Naive B cell (primary cell): ENCODE data around the gene SPTBN1. TPM values are rescaled to one million over a fixed set of nuclear protein-coding genes. Genes with fewer than 3 reads are reported as not detected.

Experiments used
- ATAC-seq, 2 donors: fragments of 150-1000 bp; cut with Tn5 transposase; 2 replicates each; pipeline ENCODE4 v1.10.0; 2021; ENCODE audit warnings: low read depth in 2 of 2, mild to moderate bottlenecking in 2 of 2, moderate library complexity in 2 of 2
- DNase-seq: peaks from one replicate; pipeline ENCODE4 v3.0.0; 2022
- H3K27ac Mint-ChIP-seq, 6 donors: one replicate each; pipeline ENCODE4 v1.8.0; 2020 to 2022; ENCODE audit warnings: mild to moderate bottlenecking in 6 of 6, mixed read lengths in 6 of 6, moderate library complexity in 5 of 6, inconsistent platforms in 2 of 6
- H3K27me3 Mint-ChIP-seq, 3 donors: one replicate each; pipeline ENCODE4 v1.8.0; 2021 to 2022; ENCODE audit warnings: mixed read lengths in 3 of 3, mild to moderate bottlenecking in 1 of 3
- H3K36me3 Mint-ChIP-seq, 2 donors: one replicate each; pipeline ENCODE4 v1.8.0; 2020 to 2022; ENCODE audit warnings: mixed read lengths in 2 of 2, inconsistent platforms in 1 of 2, mild to moderate bottlenecking in 1 of 2
- H3K4me1 Mint-ChIP-seq, 3 donors: one replicate each; pipeline ENCODE4 v1.8.0; 2020 to 2022; ENCODE audit warnings: mixed read lengths in 3 of 3, inconsistent platforms in 1 of 3, mild to moderate bottlenecking in 1 of 3, moderate library complexity in 1 of 3
- H3K4me3 Mint-ChIP-seq, 8 donors: one replicate each; pipeline ENCODE4 v1.8.0; 2020 to 2022; ENCODE audit warnings: mild to moderate bottlenecking in 8 of 8, mixed read lengths in 8 of 8, moderate library complexity in 8 of 8, inconsistent platforms in 2 of 8
- H3K9me3 Mint-ChIP-seq, 7 donors: one replicate each; pipeline ENCODE4 v1.8.0; 2020 to 2022; ENCODE audit warnings: mixed read lengths in 7 of 7, mild to moderate bottlenecking in 5 of 7, inconsistent platforms in 2 of 7, moderate library complexity in 1 of 7
- polyA plus RNA-seq, 6 donors: library from polyadenylated mRNA; unstranded; fragments of 300-500 nt; fragmentation: Illumina TruSeq; gene quantifications; one replicate each; pipeline ENCODE4 v1.2.3, GENCODE V29; 2021; ENCODE audit warnings: low read depth in 6 of 6

Gene SPTBN1
- polyA plus RNA-seq, 6 donors from 2014 or later, result 4.1 to 72.6 (median 24.2) TPM

DNA sequence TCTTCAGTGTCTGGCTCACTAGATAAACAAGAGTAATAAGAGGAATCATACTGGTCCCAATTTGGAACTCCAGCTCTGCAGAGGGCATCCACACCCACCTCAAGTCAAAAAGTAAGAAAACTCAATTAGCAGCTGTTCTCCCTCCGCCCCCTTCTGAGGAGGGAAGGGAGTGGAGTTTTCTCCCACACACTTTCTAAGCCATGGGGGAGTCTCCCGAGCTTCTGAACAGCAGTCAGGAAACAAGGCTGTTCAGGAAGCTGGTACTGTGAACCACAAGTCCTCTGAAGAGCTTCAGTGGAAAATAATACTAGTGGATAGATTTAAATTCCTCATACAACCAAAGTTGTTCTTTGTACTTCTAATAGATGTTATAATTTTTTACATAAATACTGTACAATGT, 32.9 kb upstream of the SPTBN1 start:
- peaks cover 0 to 20% (median 14%) of the 10 kb centered on the region in 7 donors for H3K9me3 Mint-ChIP-seq
- H3K27ac Mint-ChIP-seq, result no peak overlapping the region
- ATAC-seq (no peak), DNase-seq (no peak)
- peaks cover 0 to 7% of the 10 kb centered on the region in 2 donors for H3K36me3 Mint-ChIP-seq
- peaks cover 4 to 11% (median 9%) of the 10 kb centered on the region in 3 donors for H3K4me1 Mint-ChIP-seq
- H3K4me3 Mint-ChIP-seq, result peak overlapping the region in 1 of 8 donors; percentile 42
- peaks cover 24 to 33% (median 26%) of the 10 kb centered on the region in 3 donors for H3K27me3 Mint-ChIP-seq

DNA sequence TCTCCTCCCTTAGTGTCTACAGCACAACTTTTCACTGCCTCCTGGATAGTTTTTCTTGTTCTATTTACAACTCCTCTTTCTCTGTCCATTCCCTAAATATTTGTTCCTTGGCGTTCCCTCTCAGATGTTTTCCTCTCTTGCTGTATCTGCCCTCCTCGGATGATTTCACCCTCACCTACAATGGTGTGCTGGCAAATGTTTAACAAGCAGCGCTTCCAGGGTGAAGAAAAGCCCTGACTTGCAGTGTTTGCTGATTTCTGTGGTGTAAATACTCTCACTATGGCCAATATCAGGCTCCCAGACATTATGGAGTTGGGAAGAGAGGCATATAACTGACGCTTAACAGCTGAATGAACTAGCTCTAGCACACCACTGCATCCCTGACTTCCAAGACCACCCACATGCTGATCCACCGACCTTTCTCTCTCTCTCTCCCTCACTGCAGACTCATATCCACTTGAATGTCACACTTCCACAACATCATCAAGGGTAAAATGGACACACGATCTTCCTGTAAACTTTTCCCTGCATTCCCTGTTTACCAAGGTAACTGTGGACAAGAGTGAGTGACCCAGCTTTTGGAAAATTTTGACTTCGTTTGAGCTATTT, 31.5 kb upstream of the SPTBN1 start:
- Mint-ChIP-seq H3K4me1 (peaks cover 4 to 11% (median 10%) of the 10 kb centered on the region in 3 donors), H3K27ac (no peak overlapping the region), H3K9me3 (peaks cover 0 to 20% (median 14%) of the 10 kb centered on the region in 7 donors), H3K4me3 (no peak overlapping the region), H3K36me3 (peaks cover 0 to 7% of the 10 kb centered on the region in 2 donors), H3K27me3 (peaks cover 24 to 34% (median 31%) of the 10 kb centered on the region in 3 donors)
- ATAC-seq (no peak), DNase-seq (no peak)

DNA sequence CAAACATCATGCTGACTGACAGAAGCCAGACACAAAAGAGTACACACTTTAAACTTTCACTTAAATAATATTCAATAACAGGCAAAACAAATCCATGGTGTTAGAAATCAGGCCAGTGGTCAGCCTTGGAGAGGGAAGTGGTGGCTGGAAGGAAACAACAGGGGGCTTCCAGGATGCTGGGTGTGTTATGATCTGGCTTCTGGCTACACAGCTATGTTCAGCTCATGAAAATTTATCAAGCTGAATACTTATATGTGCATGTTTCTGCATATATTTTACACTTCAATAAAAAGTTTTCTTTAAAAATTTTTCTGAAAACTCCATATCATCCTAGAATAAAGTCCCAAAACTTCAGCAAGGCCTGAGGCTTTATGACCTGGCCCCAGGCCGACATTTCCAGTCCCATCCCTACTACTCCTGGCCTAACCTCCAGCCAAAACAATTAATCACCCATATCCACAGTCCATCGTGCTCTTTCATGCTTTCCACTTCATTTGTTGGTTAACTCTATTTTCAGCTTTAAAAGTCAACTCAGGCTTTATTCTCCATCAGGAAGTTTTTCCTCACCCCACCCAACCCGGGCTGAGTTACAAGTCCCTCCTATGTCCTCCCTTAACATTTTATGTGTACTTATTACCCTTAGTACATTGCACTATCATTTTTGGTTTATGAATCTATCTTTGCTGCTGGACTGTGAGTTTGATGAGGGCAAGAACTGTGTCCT, 27.9 kb upstream of the SPTBN1 start:
- Mint-ChIP-seq H3K27ac (no peak overlapping the region), H3K4me3 (no peak overlapping the region), H3K4me1 (peaks cover 4 to 9% (median 7%) of the 10 kb centered on the region in 3 donors), H3K9me3 (peaks cover 0 to 3% (median 0%) of the 10 kb centered on the region in 7 donors), H3K36me3 (no peaks in the 10 kb centered on the region), H3K27me3 (peaks cover 17 to 32% (median 21%) of the 10 kb centered on the region in 3 donors)
- ATAC-seq (no peak), DNase-seq (no peak)

DNA sequence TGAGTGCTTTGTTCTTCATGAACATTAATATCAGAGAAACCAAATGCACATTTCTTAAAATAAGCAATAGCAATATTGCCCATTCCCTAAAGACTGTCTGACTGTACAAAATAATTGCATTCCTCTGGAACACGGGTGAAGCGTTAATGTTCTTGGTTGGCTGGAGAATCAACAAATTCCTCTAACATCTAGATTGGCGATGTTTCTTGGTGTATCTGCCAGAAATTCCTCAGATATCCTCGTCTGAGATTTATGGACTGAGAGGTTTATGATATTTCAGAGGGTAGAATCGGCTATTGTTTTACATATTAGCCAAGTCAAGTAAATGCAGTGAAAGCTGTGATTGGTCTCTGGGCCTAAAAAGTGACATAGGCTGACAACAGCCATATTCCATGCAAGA, 27.1 kb upstream of the SPTBN1 start:
- no peaks in the 10 kb centered on the region for H3K36me3 Mint-ChIP-seq
- DNase-seq (no peak), ATAC-seq (no peak)
- peaks cover 0 to 3% (median 0%) of the 10 kb centered on the region in 7 donors for H3K9me3 Mint-ChIP-seq
- peaks cover 17 to 32% (median 21%) of the 10 kb centered on the region in 3 donors for H3K27me3 Mint-ChIP-seq
- peaks cover 4 to 9% (median 7%) of the 10 kb centered on the region in 3 donors for H3K4me1 Mint-ChIP-seq
- no peak overlapping the region for H3K4me3 Mint-ChIP-seq
- no peak overlapping the region for H3K27ac Mint-ChIP-seq

DNA sequence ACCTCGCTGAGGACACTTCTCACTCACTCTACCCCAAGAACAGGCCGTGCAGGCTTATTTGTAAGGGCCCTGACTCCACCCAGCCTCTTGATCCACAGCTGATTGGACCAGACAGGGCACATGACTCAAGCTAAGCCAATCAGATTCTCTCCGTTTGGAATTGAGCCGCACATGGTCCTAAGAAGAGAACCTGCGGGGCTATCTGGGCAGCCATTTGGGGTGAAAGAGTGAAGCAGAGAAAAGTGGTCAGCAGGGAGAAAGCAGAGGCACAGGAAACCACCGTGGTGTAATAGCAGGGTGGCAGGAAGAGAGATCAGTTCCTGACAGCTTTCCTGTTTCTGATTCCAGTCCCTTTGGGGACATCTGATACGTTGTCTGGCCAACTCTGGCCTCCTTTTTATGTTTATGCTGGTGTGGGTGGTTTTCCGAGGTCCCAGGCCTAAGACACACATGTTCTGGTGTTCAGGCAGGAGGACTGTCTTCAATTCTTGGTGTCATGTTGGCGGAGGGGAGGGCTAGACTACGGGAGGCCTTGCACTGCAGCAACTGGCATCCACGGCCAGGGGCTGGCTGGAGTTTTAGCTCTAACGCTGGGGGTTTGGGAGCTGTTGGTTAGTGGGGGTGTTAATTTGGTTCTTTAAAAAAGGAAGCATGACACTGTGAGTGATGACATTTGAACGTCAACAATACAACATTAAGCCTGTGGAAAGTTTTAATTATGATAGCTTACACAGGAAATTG, 26.1 kb upstream of the SPTBN1 start:
- peaks cover 0 to 3% (median 0%) of the 10 kb centered on the region in 7 donors for H3K9me3 Mint-ChIP-seq
- peak overlapping the region in 3 of 6 donors; percentile 9 to 74 (median 18) for H3K27ac Mint-ChIP-seq
- no peaks in the 10 kb centered on the region for H3K36me3 Mint-ChIP-seq
- DNase-seq (no peak), ATAC-seq (peak in 1 of 2 donors; percentile 79)
- H3K4me3 Mint-ChIP-seq, result peak overlapping the region in 2 of 8 donors; percentile 24 to 31
- peaks cover 4 to 9% (median 7%) of the 10 kb centered on the region in 3 donors for H3K4me1 Mint-ChIP-seq
- peaks cover 17 to 32% (median 21%) of the 10 kb centered on the region in 3 donors for H3K27me3 Mint-ChIP-seq

DNA sequence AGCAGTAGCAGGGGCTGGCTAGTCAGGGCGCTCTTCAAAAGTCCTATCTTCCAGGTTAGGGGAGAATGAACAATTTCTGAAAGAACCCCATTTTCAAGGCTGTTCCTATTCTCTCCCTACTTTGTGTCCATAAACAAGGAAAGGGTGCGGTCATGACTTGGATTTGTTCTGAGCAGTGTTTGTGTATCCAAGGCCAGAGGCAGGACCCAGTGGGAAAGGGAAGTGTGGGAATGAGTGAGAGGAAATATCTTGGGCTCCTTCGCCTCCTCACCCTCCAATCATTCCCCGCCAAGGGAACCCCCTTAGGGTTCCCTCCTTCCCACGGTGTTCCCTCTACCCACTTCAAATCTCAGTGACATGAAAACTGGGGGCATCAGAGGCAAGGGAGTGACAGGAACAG, 25.5 kb upstream of the SPTBN1 start:
- Mint-ChIP-seq H3K4me3 (no peak overlapping the region), H3K27ac (peak overlapping the region in 1 of 6 donors; percentile 63), H3K4me1 (peaks cover 4 to 9% (median 7%) of the 10 kb centered on the region in 3 donors), H3K36me3 (no peaks in the 10 kb centered on the region), H3K9me3 (peaks cover 0 to 3% (median 0%) of the 10 kb centered on the region in 7 donors), H3K27me3 (peaks cover 17 to 32% (median 21%) of the 10 kb centered on the region in 3 donors)
- no peak for ATAC-seq
- DNase-seq, result no peak

DNA sequence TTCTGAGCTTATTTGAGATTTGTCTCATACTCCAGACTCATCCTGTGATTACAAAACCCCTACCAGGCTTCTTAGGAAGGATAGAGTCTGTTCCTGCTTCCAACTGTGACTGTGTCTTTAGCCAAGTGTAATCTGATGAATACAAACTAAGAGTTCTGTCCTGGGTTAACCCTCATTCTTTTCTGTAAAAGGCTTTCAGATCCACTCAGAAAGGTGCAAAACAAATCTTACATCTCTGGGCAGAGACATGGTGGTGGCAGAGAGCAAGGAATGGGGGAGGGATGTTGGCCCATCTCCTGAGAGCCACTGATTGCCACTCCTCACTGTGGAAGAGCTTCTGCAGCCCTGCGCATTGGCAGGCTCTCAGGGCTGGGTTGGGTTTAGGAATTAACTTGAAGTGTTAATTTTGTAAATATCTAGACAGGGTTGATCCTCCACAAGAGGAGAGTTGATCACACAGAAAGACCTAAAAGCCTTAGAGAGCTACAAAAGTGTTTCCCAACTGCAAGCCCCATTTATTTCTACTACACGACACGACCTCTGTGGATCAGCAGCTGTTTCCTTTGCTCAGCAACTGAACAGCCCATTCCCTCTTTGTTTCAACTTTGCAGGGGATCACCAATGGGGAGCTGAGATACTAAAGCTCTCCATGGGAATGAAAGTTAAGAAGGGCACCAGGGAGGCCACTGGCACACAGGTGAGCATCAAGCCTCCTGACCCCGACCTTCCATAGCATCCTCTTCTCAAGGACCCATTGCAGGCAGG, 23.7 kb upstream of the SPTBN1 start:
- peaks cover 0 to 3% (median 0%) of the 10 kb centered on the region in 7 donors for H3K9me3 Mint-ChIP-seq
- DNase-seq (no peak), ATAC-seq (no peak)
- H3K27ac Mint-ChIP-seq, result no peak overlapping the region
- no peak overlapping the region for H3K4me3 Mint-ChIP-seq
- peaks cover 17 to 30% (median 21%) of the 10 kb centered on the region in 3 donors for H3K27me3 Mint-ChIP-seq
- H3K36me3 Mint-ChIP-seq, result no peaks in the 10 kb centered on the region
- H3K4me1 Mint-ChIP-seq, result peaks cover 4 to 9% (median 7%) of the 10 kb centered on the region in 3 donors

DNA sequence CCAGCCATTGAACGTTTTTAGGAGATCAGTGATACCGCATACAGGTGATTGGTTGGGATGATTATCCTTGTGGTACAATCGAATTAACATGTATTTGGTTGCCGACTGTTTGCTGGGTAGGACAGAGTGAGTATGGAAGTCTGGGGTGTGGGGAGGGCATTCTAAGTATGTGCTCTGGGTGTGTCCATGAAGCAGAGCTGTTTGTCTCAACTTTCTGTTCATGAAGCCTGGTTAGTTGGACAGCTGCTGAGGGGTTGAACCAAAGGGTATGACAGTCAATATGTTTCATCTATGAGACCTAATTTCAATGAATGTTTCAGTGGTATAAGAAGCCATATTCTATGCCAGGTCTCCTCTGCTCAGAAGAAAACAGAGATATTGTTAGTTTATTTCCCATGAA, 21.9 kb upstream of the SPTBN1 start:
- Mint-ChIP-seq H3K4me3 (no peak overlapping the region), H3K27ac (no peak overlapping the region), H3K4me1 (peaks cover 6 to 9% (median 7%) of the 10 kb centered on the region in 3 donors), H3K27me3 (peaks cover 16 to 23% (median 22%) of the 10 kb centered on the region in 3 donors), H3K36me3 (no peaks in the 10 kb centered on the region), H3K9me3 (peaks cover 0 to 3% (median 0%) of the 10 kb centered on the region in 7 donors)
- DNase-seq (no peak), ATAC-seq (no peak)

DNA sequence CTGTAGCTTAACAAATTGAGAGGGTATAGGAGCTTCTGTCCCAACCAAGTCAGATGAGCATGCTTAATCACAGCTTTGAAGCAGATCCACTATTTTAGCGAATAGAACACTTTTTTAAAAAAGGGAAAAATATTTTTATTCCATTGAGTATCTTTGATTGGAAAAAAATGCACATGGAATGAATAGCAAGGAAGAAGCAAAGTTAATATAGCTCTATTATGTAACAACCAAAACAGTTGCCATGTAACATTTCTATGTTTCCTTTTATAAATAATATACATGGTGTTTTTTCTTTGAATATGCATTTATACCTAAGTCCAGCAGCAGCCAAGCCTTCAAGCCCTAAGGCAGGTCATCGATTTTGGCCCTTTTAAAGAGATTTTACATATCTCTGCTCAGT, 21.4 kb upstream of the SPTBN1 start:
- Mint-ChIP-seq H3K9me3 (peaks cover 0 to 1% (median 0%) of the 10 kb centered on the region in 7 donors), H3K4me1 (peaks cover 6 to 7% (median 6%) of the 10 kb centered on the region in 3 donors), H3K4me3 (no peak overlapping the region), H3K27me3 (peaks cover 15 to 22% (median 20%) of the 10 kb centered on the region in 3 donors), H3K36me3 (no peaks in the 10 kb centered on the region), H3K27ac (no peak overlapping the region)
- ATAC-seq, result no peak
- DNase-seq, result no peak

DNA sequence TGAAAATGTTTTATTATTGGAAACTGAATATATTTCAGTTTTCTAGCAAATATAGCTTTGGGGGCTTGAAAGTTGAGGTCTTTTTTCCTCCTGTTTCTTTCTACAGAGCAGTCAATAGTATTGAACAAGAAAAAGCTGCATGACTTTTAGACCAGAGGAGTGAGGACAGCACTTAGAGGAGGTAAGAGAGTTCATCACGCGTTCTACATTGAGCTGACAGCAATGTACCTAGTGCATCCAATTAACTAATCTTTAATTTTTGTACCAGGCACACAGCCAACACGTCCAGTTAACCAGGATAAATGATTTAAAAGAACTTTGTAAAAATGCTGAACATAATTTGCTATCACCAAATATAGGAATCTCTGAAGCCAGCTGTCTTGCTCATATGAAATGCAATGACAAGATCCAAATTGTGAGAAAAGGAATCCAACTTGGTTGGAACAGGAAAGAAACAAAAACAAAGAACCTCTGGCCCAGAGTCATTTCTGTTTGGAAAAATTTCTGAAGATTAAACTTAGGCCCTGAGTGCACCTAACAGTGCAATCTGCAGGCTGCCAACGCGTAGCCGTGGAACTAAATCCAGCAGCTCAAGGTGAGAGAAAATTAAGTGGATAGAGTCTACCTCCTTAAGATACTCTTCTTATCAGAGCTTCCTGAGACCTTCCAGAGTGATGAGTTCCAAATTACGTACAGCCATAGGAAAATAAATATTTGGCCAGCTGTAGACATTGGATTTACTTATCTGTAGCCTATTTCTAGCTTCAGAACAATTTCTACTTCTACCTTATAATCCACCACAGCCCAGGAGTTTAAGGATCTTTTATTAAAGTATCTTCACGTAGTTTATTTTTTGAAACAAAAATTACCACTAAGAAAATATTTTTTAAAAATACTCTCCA, 20.6 kb upstream of the SPTBN1 start:
- Mint-ChIP-seq H3K27me3 (peaks cover 6 to 16% (median 14%) of the 10 kb centered on the region in 3 donors), H3K9me3 (no peaks in the 10 kb centered on the region), H3K36me3 (no peaks in the 10 kb centered on the region), H3K4me1 (peaks cover 0 to 2% (median 0%) of the 10 kb centered on the region in 3 donors), H3K4me3 (no peak overlapping the region), H3K27ac (no peak overlapping the region)
- DNase-seq, result no peak
- no peak for ATAC-seq

DNA sequence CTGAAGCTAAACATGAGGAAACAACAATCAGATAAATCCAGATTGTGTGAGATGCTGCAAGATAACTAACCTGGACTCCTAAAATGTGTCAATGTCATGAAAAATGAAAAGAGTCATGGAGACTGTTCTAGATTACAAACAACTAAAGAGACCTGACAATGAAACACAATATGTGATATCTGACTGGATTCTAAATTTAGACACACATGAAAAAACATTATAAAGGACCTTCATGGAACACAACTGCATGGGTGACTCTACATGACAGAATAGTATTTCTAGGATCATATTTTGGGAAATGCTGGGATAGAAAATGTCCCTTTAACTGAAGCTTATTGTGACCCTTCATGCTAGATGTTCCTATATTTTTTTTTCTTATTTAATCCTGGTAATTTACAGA, 18.5 kb upstream of the SPTBN1 start:
- H3K4me3 Mint-ChIP-seq, result no peak overlapping the region
- H3K4me1 Mint-ChIP-seq, result peaks cover 0 to 2% (median 0%) of the 10 kb centered on the region in 3 donors
- ATAC-seq, result no peak
- DNase-seq, result no peak
- no peaks in the 10 kb centered on the region for H3K9me3 Mint-ChIP-seq
- no peak overlapping the region for H3K27ac Mint-ChIP-seq
- no peaks in the 10 kb centered on the region for H3K36me3 Mint-ChIP-seq
- peaks cover 10% of the 10 kb centered on the region in 3 donors for H3K27me3 Mint-ChIP-seq

DNA sequence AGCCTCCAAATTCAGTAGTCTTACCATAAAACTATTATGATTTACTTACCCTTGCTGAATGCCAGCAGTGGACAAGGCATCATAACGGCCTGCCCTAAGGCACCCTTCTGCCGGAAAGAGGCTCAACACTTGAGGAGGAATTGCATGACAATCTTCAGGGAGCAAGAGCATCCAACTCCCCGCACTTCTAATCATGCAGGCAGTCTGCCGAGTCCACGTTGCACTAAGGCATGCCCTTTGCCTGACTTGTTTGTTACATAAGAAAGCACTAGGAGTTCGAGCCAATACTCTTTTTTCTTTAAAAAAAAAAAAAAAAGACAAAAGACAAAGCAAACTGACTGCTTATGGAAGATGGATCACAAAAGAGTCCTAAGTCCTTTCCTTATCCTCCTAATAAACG, 17.9 kb upstream of the SPTBN1 start:
- H3K27ac Mint-ChIP-seq, result no peak overlapping the region
- H3K4me3 Mint-ChIP-seq, result no peak overlapping the region
- ATAC-seq (no peak), DNase-seq (no peak)
- H3K4me1 Mint-ChIP-seq, result peaks cover 0 to 2% (median 0%) of the 10 kb centered on the region in 3 donors
- H3K36me3 Mint-ChIP-seq, result no peaks in the 10 kb centered on the region
- no peaks in the 10 kb centered on the region for H3K9me3 Mint-ChIP-seq
- peaks cover 5 to 10% (median 6%) of the 10 kb centered on the region in 3 donors for H3K27me3 Mint-ChIP-seq
